ENCODE results near the gene CLDN15. TPM values are rescaled to one million over a fixed set of nuclear protein-coding genes. Genes with fewer than 3 reads are reported as not detected.

Gene CLDN15
- total RNA-seq, 1 experiment from 2014 or later: 9.7 TPM

DNA sequence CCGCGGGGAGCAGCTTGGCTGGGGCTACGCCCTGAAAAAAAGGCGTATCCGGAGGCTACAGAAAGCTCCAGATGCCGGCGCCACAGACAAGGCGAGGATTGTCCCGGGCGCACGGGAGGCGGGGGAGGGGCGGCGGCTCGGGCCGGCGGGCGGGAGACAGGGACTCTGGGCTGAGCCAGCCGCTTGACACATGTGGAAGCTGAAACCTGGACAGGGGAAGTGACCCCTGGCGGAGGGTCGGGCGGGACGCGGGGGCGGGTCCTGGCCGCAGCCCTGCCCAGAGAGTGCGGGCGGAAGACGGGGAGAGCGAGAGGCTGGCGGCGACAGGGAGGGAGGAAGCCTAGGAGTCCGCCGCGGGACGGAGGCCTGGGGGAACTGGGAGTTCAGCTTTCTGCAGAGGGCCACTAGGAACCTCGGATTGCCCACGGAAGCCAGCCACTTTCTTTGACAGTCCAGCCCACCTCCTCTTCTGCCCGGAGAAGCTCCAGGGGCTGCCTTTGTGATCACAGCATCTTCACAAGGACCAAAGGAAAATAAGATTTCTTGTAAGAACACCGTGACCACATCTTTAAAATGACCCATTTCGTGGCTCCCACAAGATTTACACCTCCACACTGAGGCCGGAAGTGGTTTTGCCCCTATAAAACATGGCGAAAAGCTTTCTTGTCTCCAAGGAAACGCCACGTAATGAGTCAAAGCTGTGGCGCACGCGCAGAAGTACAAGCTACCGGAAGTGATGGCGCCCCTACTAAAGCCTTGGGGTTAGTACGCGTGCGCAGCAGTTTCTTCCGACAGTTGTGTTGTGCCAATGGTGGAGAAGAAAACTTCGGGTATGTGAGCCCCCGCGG, 20.0 kb downstream of the CLDN15 start, which contains the start of the genes PLOD3 and ZNHIT1:
TSS of gene PLOD3 (minus strand) at position 194 of the 848 bp plus-strand sequence. CDS start 307 bp downstream, outside the sequence.
TSS of gene ZNHIT1 (plus strand) at position 778 of the 848 bp plus-strand sequence. CDS start at position 809, 31 bp downstream.
- H3T11ph ChIP-seq (ENCODE audit: low read length): no peak within 1 kb of the TSS
- Mint-ChIP-seq H3K9me3 (no peaks in the 10 kb centered on the region), H3K4me3 (peak within 1 kb of the TSS; percentile 96 to 99)

More for the DNA sequence above, 20.0 kb downstream of the CLDN15 start, which contains the start of the genes PLOD3 and ZNHIT1:
- Histone ChIP-seq H3K9ac (ENCODE audit: extremely low read depth, insufficient read length, low read length) (peak within 1 kb of the TSS; percentile 71), H2BK15ac (ENCODE audit: low read depth, low read length) (no peak within 1 kb of the TSS), H2BK12ac (ENCODE audit: insufficient read length, low read depth, low read length) (no peak within 1 kb of the TSS), H2AK5ac (ENCODE audit: insufficient read length, low read length) (no peak within 1 kb of the TSS), H4K8ac (replicated peaks; ENCODE audit: insufficient read length, low read depth, low read length) (no peak within 1 kb of the TSS), H3K14ac (ENCODE audit: insufficient read depth, low read length) (no peak within 1 kb of the TSS), H3K18ac (ENCODE audit: insufficient read length, low read depth, low read length) (peak within 1 kb of the TSS; percentile 5), H3K9me3 (ENCODE audit: control insufficient read depth, low read depth, low read length) (no peaks in the 10 kb centered on the region), H3K79me1 (ENCODE audit: insufficient read depth, low read depth, low read length, poor library complexity, severe bottlenecking) (no peaks in the 10 kb centered on the region), H3K79me2 (ENCODE audit: insufficient read depth, low read length) (no peaks in the 10 kb centered on the region), H3K27me3 (ENCODE audit: insufficient read depth, low read length) (no peaks in the 10 kb centered on the region), H2BK20ac (ENCODE audit: low read depth, low read length, poor library complexity, severe bottlenecking) (no peak within 1 kb of the TSS), H2BK120ac (ENCODE audit: low read depth, low read length, poor library complexity, severe bottlenecking) (no peak within 1 kb of the TSS), H3K4me1 (ENCODE audit: insufficient read depth, low read length) (peaks cover 3% of the 10 kb centered on the region; the same call in 1 of the 2 replicates), H3K56ac (ENCODE audit: insufficient read length, low read depth, low read length) (no peak within 1 kb of the TSS), H3K23me2 (ENCODE audit: insufficient read length, low read depth, low read length, poor library complexity, severe bottlenecking) (peaks cover 7% of the 10 kb centered on the region), H3K27ac (ENCODE audit: insufficient read length, low read depth, low read length) (no peak within 1 kb of the TSS), H3K4ac (ENCODE audit: low read depth, low read length) (no peak within 1 kb of the TSS), H4K91ac (ENCODE audit: insufficient read length, low read depth, low read length) (no peak within 1 kb of the TSS), H4K5ac (ENCODE audit: insufficient read length, low read depth, low read length) (no peak within 1 kb of the TSS), H3K4me2 (ENCODE audit: insufficient read depth, insufficient read length, low read length) (peak within 1 kb of the TSS; percentile 50), H4K20me1 (ENCODE audit: control insufficient read depth, insufficient read depth, insufficient read length) (no peaks in the 10 kb centered on the region), H2BK5ac (ENCODE audit: insufficient read length, low read length) (no peak within 1 kb of the TSS), H3K23ac (ENCODE audit: insufficient read length, low read depth, low read length) (no peak within 1 kb of the TSS), H2AFZ (ENCODE audit: low read length) (no peak within 1 kb of the TSS)
- H3K4me1 Mint-ChIP-seq: peaks cover 19 to 23% of the 10 kb centered on the region in 2 experiments
- peaks cover 4 to 31% (median 14%) of the 10 kb centered on the region in 3 experiments; a peak in 6 of 7 replicates for H3K36me3 Mint-ChIP-seq (ENCODE audit: insufficient read depth in 1 of 3, low read depth in 3 of 3)
- no CpG with 5 or more reads among the region's 57 CpGs for WGBS (ENCODE audit: extremely low coverage, insufficient read length, low lambda C conversion rate)
- peak; percentile 95 for DNase-seq
- TF ChIP-seq, protein P1, sequence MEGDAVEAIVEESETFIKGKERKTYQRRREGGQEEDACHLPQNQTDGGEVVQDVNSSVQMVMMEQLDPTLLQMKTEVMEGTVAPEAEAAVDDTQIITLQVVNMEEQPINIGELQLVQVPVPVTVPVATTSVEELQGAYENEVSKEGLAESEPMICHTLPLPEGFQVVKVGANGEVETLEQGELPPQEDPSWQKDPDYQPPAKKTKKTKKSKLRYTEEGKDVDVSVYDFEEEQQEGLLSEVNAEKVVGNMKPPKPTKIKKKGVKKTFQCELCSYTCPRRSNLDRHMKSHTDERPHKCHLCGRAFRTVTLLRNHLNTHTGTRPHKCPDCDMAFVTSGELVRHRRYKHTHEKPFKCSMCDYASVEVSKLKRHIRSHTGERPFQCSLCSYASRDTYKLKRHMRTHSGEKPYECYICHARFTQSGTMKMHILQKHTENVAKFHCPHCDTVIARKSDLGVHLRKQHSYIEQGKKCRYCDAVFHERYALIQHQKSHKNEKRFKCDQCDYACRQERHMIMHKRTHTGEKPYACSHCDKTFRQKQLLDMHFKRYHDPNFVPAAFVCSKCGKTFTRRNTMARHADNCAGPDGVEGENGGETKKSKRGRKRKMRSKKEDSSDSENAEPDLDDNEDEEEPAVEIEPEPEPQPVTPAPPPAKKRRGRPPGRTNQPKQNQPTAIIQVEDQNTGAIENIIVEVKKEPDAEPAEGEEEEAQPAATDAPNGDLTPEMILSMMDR (conservative IDR thresholded peaks at IDR 0.05): peak; percentile 48
- peak within 1 kb of the TSS; percentile 66 to 95 (median 80) for H3K27ac Mint-ChIP-seq
- H3K27me3 Mint-ChIP-seq (ENCODE audit: low read depth): no peaks in the 10 kb centered on the region; the same call in 1 of the 2 replicates

Data from H9 (cell line).